Peyer's patch (tissue), 4 donors: ENCODE results near the gene TICRR.

ENCODE experiments used
- POLR2A ChIP-seq, 2 donors: fragments of 450-650 bp; IDR thresholded peaks; one replicate each; pipeline ENCODE4 v1.5.1; 2017; ENCODE audit warnings: antibody characterized with exemption in 2 of 2, mild to moderate bottlenecking in 2 of 2, moderate library complexity in 2 of 2
- TF ChIP-seq, protein P1 (sequence below), 6 experiments: fragments of 450-650 bp in 4 of 6; fragments of 200-600 bp in 2 of 6; sonication (generic) in 1 of 6; IDR thresholded peaks; one replicate each; pipeline ENCODE4 v1.5.1; 2017 to 2019; ENCODE audit warnings: antibody characterized with exemption in 6 of 6, mild to moderate bottlenecking in 3 of 6, moderate library complexity in 1 of 6

DNA sequence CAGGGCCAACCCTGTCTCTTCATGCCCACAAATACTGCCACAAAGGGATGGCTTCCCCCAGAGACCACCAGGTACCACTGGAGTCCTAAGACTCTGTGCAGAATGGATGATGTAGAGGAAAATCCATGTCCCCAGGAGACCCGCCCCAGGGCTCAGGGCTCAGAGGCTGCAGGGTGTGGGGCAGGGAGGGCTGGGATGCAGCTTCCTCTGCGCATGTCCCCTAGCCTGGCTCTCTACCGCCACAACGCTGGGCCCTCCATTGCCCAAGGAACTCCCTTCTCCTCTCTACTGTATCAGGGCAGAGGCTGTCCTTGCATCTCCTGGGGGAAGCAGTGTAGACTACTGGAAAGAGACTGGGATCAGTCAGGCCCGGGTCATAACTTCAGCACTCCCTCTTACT is 19.5 kb upstream of the TICRR start:
- TF ChIP-seq, protein P1, sequence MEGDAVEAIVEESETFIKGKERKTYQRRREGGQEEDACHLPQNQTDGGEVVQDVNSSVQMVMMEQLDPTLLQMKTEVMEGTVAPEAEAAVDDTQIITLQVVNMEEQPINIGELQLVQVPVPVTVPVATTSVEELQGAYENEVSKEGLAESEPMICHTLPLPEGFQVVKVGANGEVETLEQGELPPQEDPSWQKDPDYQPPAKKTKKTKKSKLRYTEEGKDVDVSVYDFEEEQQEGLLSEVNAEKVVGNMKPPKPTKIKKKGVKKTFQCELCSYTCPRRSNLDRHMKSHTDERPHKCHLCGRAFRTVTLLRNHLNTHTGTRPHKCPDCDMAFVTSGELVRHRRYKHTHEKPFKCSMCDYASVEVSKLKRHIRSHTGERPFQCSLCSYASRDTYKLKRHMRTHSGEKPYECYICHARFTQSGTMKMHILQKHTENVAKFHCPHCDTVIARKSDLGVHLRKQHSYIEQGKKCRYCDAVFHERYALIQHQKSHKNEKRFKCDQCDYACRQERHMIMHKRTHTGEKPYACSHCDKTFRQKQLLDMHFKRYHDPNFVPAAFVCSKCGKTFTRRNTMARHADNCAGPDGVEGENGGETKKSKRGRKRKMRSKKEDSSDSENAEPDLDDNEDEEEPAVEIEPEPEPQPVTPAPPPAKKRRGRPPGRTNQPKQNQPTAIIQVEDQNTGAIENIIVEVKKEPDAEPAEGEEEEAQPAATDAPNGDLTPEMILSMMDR (IDR thresholded peaks at IDR 0.05): no peak
- TF ChIP-seq POLR2A (IDR thresholded peaks at IDR 0.05): no peak
